Esophagus muscularis mucosa (tissue), 4 donors: ENCODE measurements around the gene FADS3. TPM values are rescaled to one million over a fixed set of nuclear protein-coding genes. Genes with fewer than 3 reads are reported as not detected.

Experiments
- DNase-seq: peaks from one replicate; pipeline ENCODE4 v3.0.0-alpha.2; 2017; ENCODE audit errors: extremely low spot score
- H3K27ac ChIP-seq, 4 donors: fragments of 200-600 bp; sonication (generic); replicated peaks in 1 of 4; 1 replicate in 3 of 4; 2 replicates in 1 of 4; pipeline ENCODE4 v1.5.1; 2016 to 2019; ENCODE audit warnings: mild to moderate bottlenecking in 1 of 4
- H3K27me3 ChIP-seq, 4 donors: fragments of 200-600 bp; sonication (generic); one replicate each; pipeline versions ENCODE4 v1.5.1 to v1.6.0; 2016 to 2019
- H3K36me3 ChIP-seq, 4 donors: fragments of 200-600 bp; sonication (generic); one replicate each; pipeline ENCODE4 v1.5.1; 2016 to 2019
- H3K4me1 ChIP-seq, 4 donors: fragments of 200-600 bp; sonication (generic); one replicate each; pipeline ENCODE4 v1.5.1; 2016 to 2019
- H3K4me3 ChIP-seq, 4 donors: fragments of 200-600 bp; sonication (generic); 1 replicate in 2 of 4; 2 replicates in 2 of 4; pipeline ENCODE4 v1.5.1; 2016 to 2019; ENCODE audit warnings: mild to moderate bottlenecking in 4 of 4, moderate library complexity in 1 of 4
- H3K9me3 ChIP-seq, 4 donors: fragments of 200-600 bp; sonication (generic); 1 replicate in 3 of 4; 2 replicates in 1 of 4; pipeline ENCODE4 v1.5.1; 2016 to 2019
- EP300 ChIP-seq: sonication (generic); formaldehyde crosslinking; IDR thresholded peaks from one replicate; pipeline ENCODE4 v1.6.1; 2017; ENCODE audit warnings: antibody characterized with exemption
- POLR2A ChIP-seq: fragments of 450-650 bp; IDR thresholded peaks from one replicate; pipeline ENCODE4 v1.6.1; 2017; ENCODE audit warnings: antibody characterized with exemption, moderate library complexity, mild to moderate bottlenecking, low read depth
- POLR2AphosphoS5 ChIP-seq, 2 donors: sonication (generic); formaldehyde crosslinking; IDR thresholded peaks; one replicate each; pipeline ENCODE4 v1.6.1; 2017; ENCODE audit warnings: antibody characterized with exemption in 2 of 2
- whole genome bisulfite sequencing: methylation state at CpG from one replicate; pipeline ENCODE4 v1.1.5; 2018; 5-methylcytosine and 5-hydroxymethylcytosine counted together
- intact Hi-C: fragments of 100-400 bp; cut with DNase I; formaldehyde crosslinking; loops from one replicate; pipeline ENCODE4 v1.15.1; 2023
- total RNA-seq, 4 donors: library from RNA; depleted of rRNA; stranded (reverse); fragments of >200 nt; gene quantifications; one replicate each; pipeline versions ENCODE4 v1.1.0 to v1.2.1, GENCODE V29; 2016
- TF ChIP-seq, protein P1 (sequence below), 3 experiments: fragments of 200-600 bp in 2 of 3; fragments of 450-650 bp in 1 of 3; sonication (generic) in 2 of 3; IDR thresholded peaks; one replicate each; pipeline ENCODE4 v1.5.1; 2017 to 2019; ENCODE audit warnings: antibody characterized with exemption in 3 of 3, mild to moderate bottlenecking in 2 of 3, moderate library complexity in 1 of 3

Gene FADS3
- total RNA-seq, 4 donors from 2014 or later: 42.4 to 103 (median 57.8) TPM

DNA sequence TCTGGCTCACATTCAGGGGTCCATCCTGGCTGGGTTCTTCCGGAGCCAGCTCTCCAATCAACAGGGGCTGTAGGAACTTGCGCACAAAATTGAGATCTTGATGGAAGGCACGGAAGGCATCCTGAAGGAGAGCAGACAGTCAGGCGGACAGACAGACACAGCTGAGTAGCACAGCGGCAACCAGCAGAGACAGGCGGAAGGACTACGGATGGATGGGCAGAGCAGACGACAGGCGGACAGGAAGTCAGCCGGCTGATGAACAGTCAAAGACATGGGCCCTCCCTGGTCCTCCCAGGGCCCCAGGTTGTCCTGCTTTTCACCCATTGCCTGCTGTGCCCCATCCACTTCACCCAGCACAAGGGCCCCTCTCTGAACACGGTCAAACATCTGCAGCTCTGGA is 11.3 kb downstream of the FADS3 start:
- H3K27ac ChIP-seq: no peak overlapping the region
- no peak overlapping the region for H3K4me3 ChIP-seq
- DNase-seq: no peak
- 85% methylated on average over 11 of the region's 11 CpGs for WGBS
- H3K36me3 ChIP-seq: peaks cover 8 to 51% (median 44%) of the 10 kb centered on the region in 4 donors
- no peak for TF ChIP-seq EP300
- TF ChIP-seq, protein P1, sequence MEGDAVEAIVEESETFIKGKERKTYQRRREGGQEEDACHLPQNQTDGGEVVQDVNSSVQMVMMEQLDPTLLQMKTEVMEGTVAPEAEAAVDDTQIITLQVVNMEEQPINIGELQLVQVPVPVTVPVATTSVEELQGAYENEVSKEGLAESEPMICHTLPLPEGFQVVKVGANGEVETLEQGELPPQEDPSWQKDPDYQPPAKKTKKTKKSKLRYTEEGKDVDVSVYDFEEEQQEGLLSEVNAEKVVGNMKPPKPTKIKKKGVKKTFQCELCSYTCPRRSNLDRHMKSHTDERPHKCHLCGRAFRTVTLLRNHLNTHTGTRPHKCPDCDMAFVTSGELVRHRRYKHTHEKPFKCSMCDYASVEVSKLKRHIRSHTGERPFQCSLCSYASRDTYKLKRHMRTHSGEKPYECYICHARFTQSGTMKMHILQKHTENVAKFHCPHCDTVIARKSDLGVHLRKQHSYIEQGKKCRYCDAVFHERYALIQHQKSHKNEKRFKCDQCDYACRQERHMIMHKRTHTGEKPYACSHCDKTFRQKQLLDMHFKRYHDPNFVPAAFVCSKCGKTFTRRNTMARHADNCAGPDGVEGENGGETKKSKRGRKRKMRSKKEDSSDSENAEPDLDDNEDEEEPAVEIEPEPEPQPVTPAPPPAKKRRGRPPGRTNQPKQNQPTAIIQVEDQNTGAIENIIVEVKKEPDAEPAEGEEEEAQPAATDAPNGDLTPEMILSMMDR (IDR thresholded peaks at IDR 0.05): no peak
- no peak for TF ChIP-seq POLR2A
- TF ChIP-seq POLR2AphosphoS5 (IDR thresholded peaks at IDR 0.05): no peak
- no peaks in the 10 kb centered on the region for H3K9me3 ChIP-seq
- intact Hi-C loops: no loop called here
- H3K4me1 ChIP-seq: peaks cover 0 to 35% (median 6%) of the 10 kb centered on the region in 4 donors
- no peaks in the 10 kb centered on the region for H3K27me3 ChIP-seq

DNA sequence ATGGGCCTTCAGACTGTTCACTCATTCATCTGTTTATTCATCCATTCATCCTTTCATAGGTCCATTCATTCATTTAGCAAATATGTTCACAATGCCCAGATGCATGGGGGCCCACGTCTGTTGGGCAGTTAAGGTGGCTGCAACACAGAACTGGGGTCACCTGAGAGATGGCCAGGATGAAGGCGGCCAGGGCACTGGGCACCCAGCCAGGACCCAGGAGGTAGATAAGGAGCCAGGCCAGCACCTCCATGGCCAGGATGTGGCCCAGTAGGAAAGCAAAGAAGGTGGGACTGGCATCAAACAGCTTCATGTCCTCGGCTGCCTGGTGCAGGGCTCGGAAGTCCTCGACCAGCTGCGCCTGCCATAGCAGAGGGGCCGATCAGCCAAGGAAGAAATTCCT is 12.2 kb downstream of the FADS3 start:
- no peak overlapping the region for H3K4me3 ChIP-seq
- WGBS: 90% methylated on average over 7 of the region's 7 CpGs
- TF ChIP-seq, protein P1 (IDR thresholded peaks at IDR 0.05): no peak
- TF ChIP-seq EP300: no peak
- TF ChIP-seq POLR2AphosphoS5 (IDR thresholded peaks at IDR 0.05): no peak
- no peak for TF ChIP-seq POLR2A
- H3K27me3 ChIP-seq: no peaks in the 10 kb centered on the region
- no peak overlapping the region for H3K27ac ChIP-seq
- peaks cover 0 to 34% (median 6%) of the 10 kb centered on the region in 4 donors for H3K4me1 ChIP-seq
- DNase-seq: no peak
- H3K9me3 ChIP-seq: no peaks in the 10 kb centered on the region
- H3K36me3 ChIP-seq: peaks cover 8 to 52% (median 47%) of the 10 kb centered on the region in 4 donors
- intact Hi-C loops: no loop called here

DNA sequence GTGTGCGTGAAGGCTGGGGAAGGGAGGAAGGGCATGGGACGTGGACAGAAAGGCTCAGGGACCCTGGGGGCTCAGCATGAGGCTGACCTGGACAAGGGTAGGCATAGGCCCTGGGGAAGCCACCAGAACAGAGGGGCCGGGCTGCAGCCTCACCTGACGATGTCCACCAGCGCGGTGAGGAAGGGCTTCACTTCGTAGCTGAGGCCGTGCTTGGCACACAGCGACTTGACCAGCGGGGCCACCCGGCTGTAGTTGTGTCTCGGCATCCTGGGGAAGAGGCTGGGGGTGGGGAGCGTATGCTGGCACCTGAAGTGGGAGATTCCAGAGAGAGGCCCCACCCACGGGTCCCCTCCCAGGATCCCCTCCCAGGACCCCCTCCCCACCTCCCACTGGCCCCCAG is 15.6 kb downstream of the FADS3 start:
- intact Hi-C loops: no loop called here
- no peak for DNase-seq
- 96% methylated on average over 12 of the region's 14 CpGs for WGBS
- peaks cover 10 to 37% (median 13%) of the 10 kb centered on the region in 4 donors for H3K4me1 ChIP-seq
- no peak overlapping the region for H3K4me3 ChIP-seq
- H3K36me3 ChIP-seq: peaks cover 8 to 70% (median 54%) of the 10 kb centered on the region in 4 donors
- H3K27ac ChIP-seq: no peak overlapping the region
- no peaks in the 10 kb centered on the region for H3K9me3 ChIP-seq
- no peaks in the 10 kb centered on the region for H3K27me3 ChIP-seq
- TF ChIP-seq POLR2AphosphoS5 (IDR thresholded peaks at IDR 0.05) (no peak), POLR2A (no peak), EP300 (no peak)
- TF ChIP-seq, protein P1 (IDR thresholded peaks at IDR 0.05): no peak

DNA sequence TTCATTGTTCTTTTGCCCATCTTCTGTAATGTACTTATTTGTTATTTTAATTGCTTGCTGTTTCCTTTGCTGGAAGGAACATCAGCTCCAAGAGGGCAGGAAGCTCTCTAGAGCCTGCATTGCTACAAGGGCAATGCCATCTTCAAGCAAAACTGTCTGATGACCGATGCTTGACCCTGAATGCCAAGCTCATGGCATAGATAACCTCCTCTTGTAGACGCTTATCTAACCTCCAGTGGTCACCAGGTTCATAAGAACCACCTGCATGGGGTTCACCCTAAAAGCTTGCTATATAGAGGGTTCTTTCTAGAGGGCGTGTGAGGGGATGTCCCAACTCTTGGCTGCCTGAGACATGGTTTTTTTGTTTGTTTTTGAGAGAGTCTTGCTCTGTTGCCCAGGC is 16.5 kb downstream of the FADS3 start:
- WGBS: 82% methylated on average over 3 of the region's 3 CpGs
- no peaks in the 10 kb centered on the region for H3K9me3 ChIP-seq
- H3K4me3 ChIP-seq: no peak overlapping the region
- peaks cover 8 to 70% (median 50%) of the 10 kb centered on the region in 4 donors for H3K36me3 ChIP-seq
- DNase-seq: no peak
- peaks cover 10 to 32% (median 15%) of the 10 kb centered on the region in 4 donors for H3K4me1 ChIP-seq
- TF ChIP-seq EP300 (no peak), POLR2A (no peak), POLR2AphosphoS5 (IDR thresholded peaks at IDR 0.05) (no peak)
- TF ChIP-seq, protein P1 (IDR thresholded peaks at IDR 0.05): no peak
- intact Hi-C loops: loop anchor here (5.0 kb wide), 1 partner anchor 78 kb away; no protein-coding TSS in a partner anchor
- H3K27me3 ChIP-seq: no peaks in the 10 kb centered on the region
- H3K27ac ChIP-seq: no peak overlapping the region

DNA sequence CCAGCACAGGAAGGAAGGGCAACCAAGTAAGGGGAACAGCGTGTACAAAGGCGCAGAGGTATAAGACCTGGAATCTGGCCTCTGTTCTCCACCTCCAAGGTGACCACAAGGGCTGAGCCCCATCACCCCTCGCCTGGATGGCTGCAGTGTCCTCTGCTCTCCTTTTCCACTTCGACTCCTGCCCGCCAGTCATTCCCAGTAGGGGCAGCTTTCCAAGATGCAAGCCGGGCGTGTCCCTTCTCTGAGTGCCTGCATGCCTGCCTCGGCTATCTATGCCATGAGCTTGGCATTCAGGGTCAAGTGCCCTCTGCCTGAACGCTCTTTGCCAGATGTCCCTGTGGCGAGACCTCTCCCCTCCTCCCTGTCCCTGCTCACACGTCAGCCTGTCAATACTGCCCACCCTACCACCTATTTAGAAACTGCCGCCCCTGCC is 17.0 kb downstream of the FADS3 start:
- no peak overlapping the region for H3K27ac ChIP-seq
- TF ChIP-seq POLR2AphosphoS5 (IDR thresholded peaks at IDR 0.05): no peak
- TF ChIP-seq EP300: no peak
- TF ChIP-seq, protein P1 (IDR thresholded peaks at IDR 0.05): no peak
- no peak for TF ChIP-seq POLR2A
- 76% methylated on average over 12 of the region's 12 CpGs for WGBS

More for the DNA sequence above, 17.0 kb downstream of the FADS3 start:
- H3K27me3 ChIP-seq: no peaks in the 10 kb centered on the region
- intact Hi-C loops: loop anchor here (5.0 kb wide), 1 partner anchor 77 kb away; no protein-coding TSS in a partner anchor
- peaks cover 8 to 65% (median 46%) of the 10 kb centered on the region in 4 donors for H3K36me3 ChIP-seq
- no peak for DNase-seq
- H3K4me3 ChIP-seq: no peak overlapping the region
- H3K4me1 ChIP-seq: peaks cover 10 to 29% (median 17%) of the 10 kb centered on the region in 4 donors
- no peaks in the 10 kb centered on the region for H3K9me3 ChIP-seq
